ENCODE data around the gene PLEKHA8.

GRCh38 chr7:30165590-30165989 lies 137.4 kb downstream of the PLEKHA8 start:
- TF ChIP-seq CTCF (IDR thresholded peaks at IDR 0.05), result no peak
- TF ChIP-seq POLR2A (IDR thresholded peaks at IDR 0.05), result no peak
- no peak for TF ChIP-seq POLR2AphosphoS5 (IDR thresholded peaks at IDR 0.05)

All from transverse colon (tissue), 4 donors.